NCI-H187 treated with DMSO at 0.1 percent for 48 hours (cell line): Measurements from ENCODE around the gene PPM1L.

Experiments
- DNase-seq: peaks from one replicate; lab custom pipeline; 2025; lab: John Stamatoyannopoulos, UW

The PPM1L gene

GRCh38 chr3:161101609-161102008 is 345.6 kb downstream of the PPM1L start:
- DNase-seq = no peak

GRCh38 chr3:161103776-161104385 is 347.9 kb downstream of the PPM1L start:
- no peak for DNase-seq

GRCh38 chr3:161104561-161105551 is 348.8 kb downstream of the PPM1L start, which contains the start of gene B3GALNT1:
B3GALNT1 (minus strand) TSS chr3:161105349; CDS start chr3:161086754, 18,595 bp downstream.
- no peak for DNase-seq

GRCh38 chr3:161107311-161107710 is 351.3 kb downstream of the PPM1L start:
- DNase-seq = no peak

- no peak for DNase-seq
Observed at GRCh38 chr3:161108840-161109239, 352.8 kb downstream of the PPM1L start.

- no peak for DNase-seq
Observed at GRCh38 chr3:161117646-161118045, 361.6 kb downstream of the PPM1L start.

- DNase-seq = no peak
Observed at GRCh38 chr3:161126495-161126894, 370.5 kb downstream of the PPM1L start.
